Panc1 (cell line): ENCODE measurements around the gene TMED7.

Source experiments
- SIN3A ChIP-seq: IDR thresholded peaks from 2 replicates; pipeline ENCODE4 v1.6.1; 2012; ENCODE audit warnings: low read depth, mild to moderate bottlenecking, low read length, moderate library complexity, borderline replicate concordance; ENCODE audit not compliant: insufficient read depth
- TF ChIP-seq, protein P1 (sequence below): fragments of 450-650 bp; IDR thresholded peaks from 2 replicates; pipeline ENCODE4 v1.5.1; 2017; ENCODE audit warnings: mild to moderate bottlenecking

- TF ChIP-seq, protein P1, sequence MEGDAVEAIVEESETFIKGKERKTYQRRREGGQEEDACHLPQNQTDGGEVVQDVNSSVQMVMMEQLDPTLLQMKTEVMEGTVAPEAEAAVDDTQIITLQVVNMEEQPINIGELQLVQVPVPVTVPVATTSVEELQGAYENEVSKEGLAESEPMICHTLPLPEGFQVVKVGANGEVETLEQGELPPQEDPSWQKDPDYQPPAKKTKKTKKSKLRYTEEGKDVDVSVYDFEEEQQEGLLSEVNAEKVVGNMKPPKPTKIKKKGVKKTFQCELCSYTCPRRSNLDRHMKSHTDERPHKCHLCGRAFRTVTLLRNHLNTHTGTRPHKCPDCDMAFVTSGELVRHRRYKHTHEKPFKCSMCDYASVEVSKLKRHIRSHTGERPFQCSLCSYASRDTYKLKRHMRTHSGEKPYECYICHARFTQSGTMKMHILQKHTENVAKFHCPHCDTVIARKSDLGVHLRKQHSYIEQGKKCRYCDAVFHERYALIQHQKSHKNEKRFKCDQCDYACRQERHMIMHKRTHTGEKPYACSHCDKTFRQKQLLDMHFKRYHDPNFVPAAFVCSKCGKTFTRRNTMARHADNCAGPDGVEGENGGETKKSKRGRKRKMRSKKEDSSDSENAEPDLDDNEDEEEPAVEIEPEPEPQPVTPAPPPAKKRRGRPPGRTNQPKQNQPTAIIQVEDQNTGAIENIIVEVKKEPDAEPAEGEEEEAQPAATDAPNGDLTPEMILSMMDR: no peak
- TF ChIP-seq SIN3A: no peak
Measured at GRCh38 chr5:115605436-115605835, 20.4 kb downstream of the TMED7 start.
